HepG2 (cell line): Measurements from ENCODE around the gene LLGL2. TPM values are rescaled to one million over a fixed set of nuclear protein-coding genes. Genes with fewer than 3 reads are reported as not detected.

Experiments used
- ATF1 ChIP-seq: IDR thresholded peaks from 2 replicates; pipeline ENCODE4 v1.6.1; 2016; ENCODE audit warnings: mild to moderate bottlenecking, control low read depth
- CC2D1A ChIP-seq: sonication (generic); formaldehyde crosslinking; IDR thresholded peaks from 2 replicates; pipeline ENCODE4 v1.8.1; 2023; ENCODE audit warnings: mild to moderate bottlenecking, missing genetic modification reagents
- CENPT ChIP-seq: sonication (generic); formaldehyde crosslinking; IDR thresholded peaks from 2 replicates; pipeline ENCODE4 v1.8.0; 2022; ENCODE audit warnings: low read depth, mild to moderate bottlenecking, moderate library complexity, missing genetic modification reagents
- GFI1 ChIP-seq: sonication (generic); formaldehyde crosslinking; IDR thresholded peaks from 2 replicates; pipeline ENCODE4 v1.5.0; 2020; ENCODE audit warnings: missing genetic modification reagents, mild to moderate bottlenecking, borderline replicate concordance
- HDAC2 ChIP-seq: sonication (generic); formaldehyde crosslinking; IDR thresholded peaks from 2 replicates; pipeline ENCODE4 v1.4.0; 2020; ENCODE audit warnings: missing genetic modification reagents
- HHEX ChIP-seq: IDR thresholded peaks from 2 replicates; pipeline ENCODE4 v1.6.1; 2016; ENCODE audit warnings: control low read depth
- HMG20B ChIP-seq: conservative IDR thresholded peaks from 2 replicates; pipeline ENCODE4 v1.6.1; 2016; ENCODE audit warnings: missing genetic modification reagents, missing compliant biosample characterization
- MAFG ChIP-seq: sonication (generic); formaldehyde crosslinking; IDR thresholded peaks from 2 replicates; pipeline ENCODE4 v1.5.1; 2020; ENCODE audit warnings: mild to moderate bottlenecking, missing genetic modification reagents
- NFIB ChIP-seq: sonication (generic); formaldehyde crosslinking; IDR thresholded peaks from 2 replicates; pipeline ENCODE4 v1.9.0; 2021; ENCODE audit warnings: missing genetic modification reagents, mild to moderate bottlenecking, borderline replicate concordance
- PATZ1 ChIP-seq: sonication (generic); formaldehyde crosslinking; IDR thresholded peaks from 2 replicates; pipeline ENCODE4 v1.4.0; 2020; ENCODE audit warnings: missing genetic modification reagents
- PHF20 ChIP-seq: sonication (generic); formaldehyde crosslinking; IDR thresholded peaks from 2 replicates; pipeline ENCODE4 v1.5.0; 2020; ENCODE audit warnings: mild to moderate bottlenecking, missing genetic modification reagents
- SNAI1 ChIP-seq: sonication (generic); formaldehyde crosslinking; IDR thresholded peaks from 2 replicates; pipeline ENCODE4 v1.5.0; 2020; ENCODE audit warnings: mild to moderate bottlenecking, missing genetic modification reagents, borderline replicate concordance
- TEAD2 ChIP-seq: sonication (generic); formaldehyde crosslinking; IDR thresholded peaks from 2 replicates; pipeline ENCODE4 v1.9.0; 2021; ENCODE audit warnings: missing genetic modification reagents
- THAP11 ChIP-seq: IDR thresholded peaks from 2 replicates; pipeline ENCODE4 v1.6.1; 2016; ENCODE audit warnings: missing biosample characterization, missing genetic modification reagents
- ZNF333 ChIP-seq: sonication (generic); formaldehyde crosslinking; IDR thresholded peaks from 2 replicates; pipeline ENCODE4 v1.4.0; 2020; ENCODE audit warnings: mild to moderate bottlenecking, missing genetic modification reagents, borderline replicate concordance
- ZNF33A ChIP-seq: sonication (generic); formaldehyde crosslinking; IDR thresholded peaks from 2 replicates; pipeline ENCODE4 v1.5.1; 2020; ENCODE audit warnings: missing genetic modification reagents, mild to moderate bottlenecking, moderate library complexity, borderline replicate concordance
- ZNF558 ChIP-seq: sonication (generic); formaldehyde crosslinking; IDR thresholded peaks from 2 replicates; pipeline ENCODE4 v1.9.0; 2022; ENCODE audit warnings: mild to moderate bottlenecking, missing genetic modification reagents, borderline replicate concordance
- ZNF660 ChIP-seq: sonication (generic); formaldehyde crosslinking; IDR thresholded peaks from 2 replicates; pipeline ENCODE4 v1.5.1; 2020; ENCODE audit warnings: mild to moderate bottlenecking, low read depth, missing genetic modification reagents, borderline replicate concordance
- ZNF737 ChIP-seq: sonication (generic); formaldehyde crosslinking; IDR thresholded peaks from 2 replicates; pipeline ENCODE4 v1.5.0; 2020; ENCODE audit warnings: missing genetic modification reagents, mild to moderate bottlenecking, borderline replicate concordance
- ZSCAN25 ChIP-seq: sonication (generic); formaldehyde crosslinking; IDR thresholded peaks from 2 replicates; pipeline ENCODE4 v1.8.0; 2022; ENCODE audit warnings: mild to moderate bottlenecking, missing genetic modification reagents
- polyA plus RNA-seq, 8 experiments: library from polyadenylated mRNA; depleted of rRNA in 3 of 8; stranded (reverse) in 7 of 8; unstranded in 1 of 8; fragments of >200 nt; fragmentation: Illumina TruSeq in 4 of 8; extraction: Trizol in 4 of 8; gene quantifications; 2 replicates each; pipeline versions ENCODE4 v1.2.1 to v1.2.3, GENCODE V29; 2011 to 2016; ENCODE audit warnings: low read depth in 4 of 8, missing spikeins in 1 of 8, mixed read lengths in 1 of 8; ENCODE audit not compliant: insufficient read depth in 1 of 8
- total RNA-seq, 5 experiments: library from RNA; depleted of rRNA; stranded (reverse); fragments of >200 nt; fragmentation: Illumina TruSeq; extraction: Trizol; gene quantifications; 2 replicates each; pipeline ENCODE4 v1.2.3, GENCODE V29; 2016; ENCODE audit warnings: low read depth in 1 of 5
- TF ChIP-seq, protein P1 (sequence below): sonication (generic); formaldehyde crosslinking; IDR thresholded peaks from 2 replicates; pipeline ENCODE4 v1.4.0; 2020; ENCODE audit warnings: mild to moderate bottlenecking, missing genetic modification reagents
- TF ChIP-seq, protein P2 (sequence below): sonication (generic); formaldehyde crosslinking; IDR thresholded peaks from 2 replicates; pipeline ENCODE4 v1.4.0; 2020; ENCODE audit warnings: missing genetic modification reagents
- TF ChIP-seq, protein P3 (sequence below): IDR thresholded peaks from 2 replicates; pipeline ENCODE4 v1.6.1; 2016

Gene LLGL2
- total and polyA plus RNA-seq, 2 of the 13 experiments (the other 11 are each of a cell fraction or from before 2014, with no cell fraction given), result 83.0 to 86.7 TPM

GRCh38 chr17:75555679-75556153 lies 30.2 kb downstream of the LLGL2 start (continued):
- TF ChIP-seq THAP11, result no peak
- TF ChIP-seq GFI1 (CRISPR knock-in tag), result no peak
- no peak for TF ChIP-seq ATF1 (CRISPR knock-in tag)
- TF ChIP-seq HMG20B (CRISPR knock-in tag), result no peak
- no peak for TF ChIP-seq SNAI1 (CRISPR knock-in tag)
- no peak for TF ChIP-seq TEAD2 (CRISPR knock-in tag)
- TF ChIP-seq, protein P1, sequence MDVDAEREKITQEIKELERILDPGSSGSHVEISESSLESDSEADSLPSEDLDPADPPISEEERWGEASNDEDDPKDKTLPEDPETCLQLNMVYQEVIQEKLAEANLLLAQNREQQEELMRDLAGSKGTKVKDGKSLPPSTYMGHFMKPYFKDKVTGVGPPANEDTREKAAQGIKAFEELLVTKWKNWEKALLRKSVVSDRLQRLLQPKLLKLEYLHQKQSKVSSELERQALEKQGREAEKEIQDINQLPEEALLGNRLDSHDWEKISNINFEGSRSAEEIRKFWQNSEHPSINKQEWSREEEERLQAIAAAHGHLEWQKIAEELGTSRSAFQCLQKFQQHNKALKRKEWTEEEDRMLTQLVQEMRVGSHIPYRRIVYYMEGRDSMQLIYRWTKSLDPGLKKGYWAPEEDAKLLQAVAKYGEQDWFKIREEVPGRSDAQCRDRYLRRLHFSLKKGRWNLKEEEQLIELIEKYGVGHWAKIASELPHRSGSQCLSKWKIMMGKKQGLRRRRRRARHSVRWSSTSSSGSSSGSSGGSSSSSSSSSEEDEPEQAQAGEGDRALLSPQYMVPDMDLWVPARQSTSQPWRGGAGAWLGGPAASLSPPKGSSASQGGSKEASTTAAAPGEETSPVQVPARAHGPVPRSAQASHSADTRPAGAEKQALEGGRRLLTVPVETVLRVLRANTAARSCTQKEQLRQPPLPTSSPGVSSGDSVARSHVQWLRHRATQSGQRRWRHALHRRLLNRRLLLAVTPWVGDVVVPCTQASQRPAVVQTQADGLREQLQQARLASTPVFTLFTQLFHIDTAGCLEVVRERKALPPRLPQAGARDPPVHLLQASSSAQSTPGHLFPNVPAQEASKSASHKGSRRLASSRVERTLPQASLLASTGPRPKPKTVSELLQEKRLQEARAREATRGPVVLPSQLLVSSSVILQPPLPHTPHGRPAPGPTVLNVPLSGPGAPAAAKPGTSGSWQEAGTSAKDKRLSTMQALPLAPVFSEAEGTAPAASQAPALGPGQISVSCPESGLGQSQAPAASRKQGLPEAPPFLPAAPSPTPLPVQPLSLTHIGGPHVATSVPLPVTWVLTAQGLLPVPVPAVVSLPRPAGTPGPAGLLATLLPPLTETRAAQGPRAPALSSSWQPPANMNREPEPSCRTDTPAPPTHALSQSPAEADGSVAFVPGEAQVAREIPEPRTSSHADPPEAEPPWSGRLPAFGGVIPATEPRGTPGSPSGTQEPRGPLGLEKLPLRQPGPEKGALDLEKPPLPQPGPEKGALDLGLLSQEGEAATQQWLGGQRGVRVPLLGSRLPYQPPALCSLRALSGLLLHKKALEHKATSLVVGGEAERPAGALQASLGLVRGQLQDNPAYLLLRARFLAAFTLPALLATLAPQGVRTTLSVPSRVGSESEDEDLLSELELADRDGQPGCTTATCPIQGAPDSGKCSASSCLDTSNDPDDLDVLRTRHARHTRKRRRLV (CRISPR knock-in tag), result no peak
- TF ChIP-seq MAFG (CRISPR knock-in tag), result no peak
- no peak for TF ChIP-seq ZNF33A (CRISPR knock-in tag)
- peak; percentile 63; the same call in 1 of the 2 replicates for TF ChIP-seq PATZ1 (CRISPR knock-in tag)
- TF ChIP-seq ZNF558, result no peak
- peak; percentile 60 for TF ChIP-seq ZSCAN25 (CRISPR knock-in tag)
- TF ChIP-seq CENPT (CRISPR knock-in tag), result no peak
- TF ChIP-seq ZNF737, result no peak
- no peak for TF ChIP-seq ZNF333 (CRISPR knock-in tag)
- no peak for TF ChIP-seq ZNF660 (CRISPR knock-in tag)
- TF ChIP-seq, protein P2, sequence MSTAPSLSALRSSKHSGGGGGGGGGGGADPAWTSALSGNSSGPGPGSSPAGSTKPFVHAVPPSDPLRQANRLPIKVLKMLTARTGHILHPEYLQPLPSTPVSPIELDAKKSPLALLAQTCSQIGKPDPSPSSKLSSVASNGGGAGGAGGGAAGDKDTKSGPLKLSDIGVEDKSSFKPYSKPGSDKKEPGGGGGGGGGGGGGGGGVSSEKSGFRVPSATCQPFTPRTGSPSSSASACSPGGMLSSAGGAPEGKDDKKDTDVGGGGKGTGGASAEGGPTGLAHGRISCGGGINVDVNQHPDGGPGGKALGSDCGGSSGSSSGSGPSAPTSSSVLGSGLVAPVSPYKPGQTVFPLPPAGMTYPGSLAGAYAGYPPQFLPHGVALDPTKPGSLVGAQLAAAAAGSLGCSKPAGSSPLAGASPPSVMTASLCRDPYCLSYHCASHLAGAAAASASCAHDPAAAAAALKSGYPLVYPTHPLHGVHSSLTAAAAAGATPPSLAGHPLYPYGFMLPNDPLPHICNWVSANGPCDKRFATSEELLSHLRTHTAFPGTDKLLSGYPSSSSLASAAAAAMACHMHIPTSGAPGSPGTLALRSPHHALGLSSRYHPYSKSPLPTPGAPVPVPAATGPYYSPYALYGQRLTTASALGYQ (CRISPR knock-in tag), result no peak
- TF ChIP-seq HDAC2 (CRISPR knock-in tag), result no peak
- TF ChIP-seq, protein P3, sequence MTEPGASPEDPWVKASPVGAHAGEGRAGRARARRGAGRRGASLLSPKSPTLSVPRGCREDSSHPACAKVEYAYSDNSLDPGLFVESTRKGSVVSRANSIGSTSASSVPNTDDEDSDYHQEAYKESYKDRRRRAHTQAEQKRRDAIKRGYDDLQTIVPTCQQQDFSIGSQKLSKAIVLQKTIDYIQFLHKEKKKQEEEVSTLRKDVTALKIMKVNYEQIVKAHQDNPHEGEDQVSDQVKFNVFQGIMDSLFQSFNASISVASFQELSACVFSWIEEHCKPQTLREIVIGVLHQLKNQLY (CRISPR knock-in tag), result peak; percentile 43; the same call in 1 of the 2 replicates
- no peak for TF ChIP-seq PHF20 (CRISPR knock-in tag)
- no peak for TF ChIP-seq CC2D1A
- TF ChIP-seq HHEX (CRISPR knock-in tag), result no peak
- TF ChIP-seq NFIB, result no peak
